HepG2 (cell line): ENCODE data around the gene C5AR1. TPM values are rescaled to one million over a fixed set of nuclear protein-coding genes. Genes with fewer than 3 reads are reported as not detected.

Source experiments
- ATRX ChIP-seq: sonication (generic); formaldehyde crosslinking; IDR thresholded peaks from 2 replicates; pipeline ENCODE4 v1.4.0; 2020; ENCODE audit warnings: missing genetic modification reagents, borderline replicate concordance
- BCLAF1 ChIP-seq: fragments of 450-650 bp; IDR thresholded peaks from 2 replicates; pipeline ENCODE4 v1.6.1; 2017; ENCODE audit warnings: mild to moderate bottlenecking
- CEBPB ChIP-seq: IDR thresholded peaks from 2 replicates; pipeline ENCODE4 v1.6.1; 2011; ENCODE audit warnings: low read depth, low read length, improper control_type of control experiment, borderline replicate concordance
- CREB3 ChIP-seq: sonication (generic); formaldehyde crosslinking; IDR thresholded peaks from 2 replicates; pipeline ENCODE4 v1.5.0; 2020; ENCODE audit warnings: missing genetic modification reagents
- FOXA1 ChIP-seq, 2 experiments: fragments of 450-650 bp in 1 of 2; sonication (generic) in 1 of 2; formaldehyde crosslinking in 1 of 2; IDR thresholded peaks; 2 replicates each; pipeline versions ENCODE4 v1.4.0 to v1.6.1; 2016 to 2020; ENCODE audit warnings: missing genetic modification reagents in 1 of 2
- HNRNPLL ChIP-seq: fragments of 200-400 bp; formaldehyde crosslinking; IDR thresholded peaks from 2 replicates; pipeline ENCODE4 v1.6.1; 2017; ENCODE audit warnings: mild to moderate bottlenecking, low read depth, low read length; ENCODE audit not compliant: poor library complexity, severe bottlenecking
- HNRNPUL1 ChIP-seq: fragments of 200-400 bp; formaldehyde crosslinking; IDR thresholded peaks from 2 replicates; pipeline ENCODE4 v1.6.1; 2017; ENCODE audit warnings: low read depth, mild to moderate bottlenecking, low read length, moderate library complexity
- MED1 ChIP-seq: sonication (generic); formaldehyde crosslinking; IDR thresholded peaks from 2 replicates; pipeline ENCODE4 v1.4.0; 2020; ENCODE audit warnings: missing genetic modification reagents
- NFIB ChIP-seq: sonication (generic); formaldehyde crosslinking; IDR thresholded peaks from 2 replicates; pipeline ENCODE4 v1.9.0; 2021; ENCODE audit warnings: missing genetic modification reagents, mild to moderate bottlenecking, borderline replicate concordance
- PHF20 ChIP-seq: sonication (generic); formaldehyde crosslinking; IDR thresholded peaks from 2 replicates; pipeline ENCODE4 v1.5.0; 2020; ENCODE audit warnings: mild to moderate bottlenecking, missing genetic modification reagents
- RAD51 ChIP-seq: fragments of 450-650 bp; IDR thresholded peaks from 2 replicates; pipeline ENCODE4 v1.6.1; 2016; ENCODE audit warnings: borderline replicate concordance
- RXRB ChIP-seq: IDR thresholded peaks from 2 replicates; pipeline ENCODE4 v1.6.1; 2016; ENCODE audit warnings: borderline replicate concordance, missing genetic modification reagents, missing compliant biosample characterization
- SRY ChIP-seq: sonication (generic); formaldehyde crosslinking; IDR thresholded peaks from 2 replicates; pipeline ENCODE4 v1.8.0; 2022; ENCODE audit warnings: mild to moderate bottlenecking, missing genetic modification reagents
- TMF1 ChIP-seq: sonication (generic); formaldehyde crosslinking; IDR thresholded peaks from 2 replicates; pipeline ENCODE4 v1.8.1; 2022; ENCODE audit warnings: low read depth, missing genetic modification reagents
- TRAFD1 ChIP-seq: sonication (generic); formaldehyde crosslinking; IDR thresholded peaks from 2 replicates; pipeline ENCODE4 v1.5.1; 2020; ENCODE audit warnings: missing genetic modification reagents, mild to moderate bottlenecking, borderline replicate concordance
- U2AF1 ChIP-seq: fragments of 200-400 bp; formaldehyde crosslinking; optimal IDR thresholded peaks from 2 replicates; pipeline ENCODE3; 2017; ENCODE audit warnings: mild to moderate bottlenecking, low read depth, low read length
- ZBTB38 ChIP-seq: sonication (generic); formaldehyde crosslinking; IDR thresholded peaks from 2 replicates; pipeline ENCODE4 v1.5.1; 2020; ENCODE audit warnings: mild to moderate bottlenecking, missing genetic modification reagents
- ZEB1 ChIP-seq: IDR thresholded peaks from 2 replicates; pipeline ENCODE4 v1.6.1; 2012; ENCODE audit warnings: mild to moderate bottlenecking, low read depth, inconsistent platforms; ENCODE audit not compliant: insufficient replicate concordance
- ZNF101 ChIP-seq: sonication (generic); formaldehyde crosslinking; IDR thresholded peaks from 2 replicates; pipeline ENCODE4 v1.4.0; 2020; ENCODE audit warnings: mild to moderate bottlenecking, low read depth, missing genetic modification reagents, borderline replicate concordance
- ZNF3 ChIP-seq: IDR thresholded peaks from 2 replicates; pipeline ENCODE4 v1.7.0; 2017; ENCODE audit warnings: inconsistent platforms
- ZNF512 ChIP-seq: sonication (generic); formaldehyde crosslinking; IDR thresholded peaks from 2 replicates; pipeline ENCODE4 v1.4.0; 2020; ENCODE audit warnings: mild to moderate bottlenecking, missing genetic modification reagents
- ZNF772 ChIP-seq: sonication (generic); formaldehyde crosslinking; IDR thresholded peaks from 2 replicates; pipeline ENCODE4 v1.5.0; 2020; ENCODE audit warnings: mild to moderate bottlenecking, missing genetic modification reagents
- ZSCAN29 ChIP-seq: sonication (generic); formaldehyde crosslinking; conservative IDR thresholded peaks from 2 replicates; pipeline ENCODE4 v1.4.0; 2020; ENCODE audit warnings: mild to moderate bottlenecking, missing genetic modification reagents
- ZSCAN9 ChIP-seq: IDR thresholded peaks from 2 replicates; pipeline ENCODE4 v1.6.1; 2016; ENCODE audit warnings: borderline replicate concordance
- polyA plus RNA-seq, 8 experiments: library from polyadenylated mRNA; depleted of rRNA in 3 of 8; stranded (reverse) in 7 of 8; unstranded in 1 of 8; fragments of >200 nt; fragmentation: Illumina TruSeq in 4 of 8; extraction: Trizol in 4 of 8; gene quantifications; 2 replicates each; pipeline versions ENCODE4 v1.2.1 to v1.2.3, GENCODE V29; 2011 to 2016; ENCODE audit warnings: low read depth in 4 of 8, missing spikeins in 1 of 8, mixed read lengths in 1 of 8; ENCODE audit not compliant: insufficient read depth in 1 of 8
- total RNA-seq, 5 experiments: library from RNA; depleted of rRNA; stranded (reverse); fragments of >200 nt; fragmentation: Illumina TruSeq; extraction: Trizol; gene quantifications; 2 replicates each; pipeline ENCODE4 v1.2.3, GENCODE V29; 2016; ENCODE audit warnings: low read depth in 1 of 5

Gene C5AR1
- total and polyA plus RNA-seq, 2 of the 13 experiments (the other 11 are each of a cell fraction or from before 2014, with no cell fraction given), result 0.07 to 1.6 TPM

- no peak for TF ChIP-seq BCLAF1
- TF ChIP-seq ATRX (CRISPR knock-in tag), result no peak
- TF ChIP-seq CEBPB, result peak; percentile 99
- no peak for TF ChIP-seq CREB3 (CRISPR knock-in tag)
- TF ChIP-seq RXRB, result peak; percentile 74
- TF ChIP-seq TMF1, result no peak
- TF ChIP-seq HNRNPUL1, result no peak
- no peak for TF ChIP-seq ZSCAN29
- peak; percentile 87 for TF ChIP-seq ZNF772 (CRISPR knock-in tag)
- no peak for TF ChIP-seq U2AF1
- no peak for TF ChIP-seq SRY
- peak; percentile 56; the same call in 1 of the 2 replicates for TF ChIP-seq ZSCAN9 (CRISPR knock-in tag)
- TF ChIP-seq HNRNPLL, result no peak
- TF ChIP-seq ZNF101 (CRISPR knock-in tag), result no peak
- TF ChIP-seq NFIB (CRISPR knock-in tag), result no peak
- peak; percentile 94 for TF ChIP-seq MED1 (CRISPR knock-in tag)
- peak; percentile 66; the same call in 1 of the 2 replicates for TF ChIP-seq TRAFD1 (CRISPR knock-in tag)
- no peak for TF ChIP-seq ZNF512
- TF ChIP-seq ZNF3 (CRISPR knock-in tag), result no peak
- TF ChIP-seq FOXA1 (IDR thresholded peaks at IDR 0.05), result no peak
- peak; percentile 69; the same call in 1 of the 2 replicates for TF ChIP-seq FOXA1 (CRISPR knock-in tag; IDR thresholded peaks at IDR 0.05)
- peak; percentile 83 for TF ChIP-seq ZBTB38 (CRISPR knock-in tag)
- TF ChIP-seq RAD51, result no peak
- peak; percentile 84 for TF ChIP-seq ZEB1
- no peak; the same call in 1 of the 2 replicates for TF ChIP-seq PHF20 (CRISPR knock-in tag)
Measured at GRCh38 chr19:47315125-47315821, 5.6 kb downstream of the C5AR1 start (continued).
